Neural progenitor cell (in vitro differentiated cells): ENCODE data around the gene PTPRK. TPM values are rescaled to one million over a fixed set of nuclear protein-coding genes. Genes with fewer than 3 reads are reported as not detected.

Experiments
- DNase-seq: peaks from one replicate; pipeline ENCODE4 v3.0.0-alpha.2; 2016; ENCODE audit warnings: low spot score
- H2AFZ ChIP-seq: fragments of 200-600 bp; sonication (generic); replicated peaks from 2 replicates; pipeline ENCODE4 v1.6.1; 2016; ENCODE audit warnings: antibody characterized with exemption
- H3F3A ChIP-seq: fragments of 200-600 bp; sonication (generic); 2 replicates; pipeline ENCODE4 v1.6.1; 2016; ENCODE audit warnings: antibody characterized with exemption, low read depth
- H3K27ac ChIP-seq: fragments of 200-600 bp; sonication (generic); 2 replicates; pipeline ENCODE4 v1.5.1; 2016; ENCODE audit warnings: mild to moderate bottlenecking
- H3K27me3 ChIP-seq: fragments of 200-600 bp; sonication (generic); 2 replicates; pipeline ENCODE4 v1.6.1; 2016; ENCODE audit warnings: mild to moderate bottlenecking, moderate library complexity
- H3K36me3 ChIP-seq: fragments of 200-600 bp; sonication (generic); 2 replicates; pipeline ENCODE4 v1.5.1; 2016
- H3K4me1 ChIP-seq: fragments of 200-600 bp; sonication (generic); 2 replicates; pipeline ENCODE4 v1.6.1; 2016; ENCODE audit warnings: mixed run types
- H3K4me2 ChIP-seq: fragments of 200-600 bp; sonication (generic); 2 replicates; pipeline ENCODE4 v1.6.1; 2016
- H3K4me3 ChIP-seq: fragments of 200-600 bp; sonication (generic); 2 replicates; pipeline ENCODE4 v1.5.1; 2016
- H3K79me2 ChIP-seq: fragments of 200-600 bp; sonication (generic); 2 replicates; pipeline ENCODE4 v1.6.1; 2016; ENCODE audit warnings: low read depth
- H3K9ac ChIP-seq: fragments of 200-600 bp; sonication (generic); 2 replicates; pipeline ENCODE4 v1.6.1; 2016
- H3K9me3 ChIP-seq: fragments of 200-600 bp; sonication (generic); 2 replicates; pipeline ENCODE4 v1.5.1; 2016; ENCODE audit warnings: low read depth
- H4K20me1 ChIP-seq: fragments of 200-600 bp; sonication (generic); 2 replicates; pipeline ENCODE4 v1.6.1; 2016; ENCODE audit warnings: low read depth
- H3K27ac Mint-ChIP-seq: 3 replicates; pipeline ENCODE4 v1.8.0; 2021; ENCODE audit warnings: mixed read lengths
- H3K27me3 Mint-ChIP-seq: 2 replicates; pipeline ENCODE4 v1.8.0; 2022; ENCODE audit warnings: low read depth, mild to moderate bottlenecking, inconsistent platforms, moderate library complexity, mixed read lengths; ENCODE audit not compliant: insufficient read depth
- H3K36me3 Mint-ChIP-seq: 3 replicates; pipeline ENCODE4 v1.8.0; 2021; ENCODE audit warnings: mixed read lengths
- H3K4me1 Mint-ChIP-seq: 3 replicates; pipeline ENCODE4 v1.8.0; 2021; ENCODE audit warnings: mixed read lengths
- H3K4me3 Mint-ChIP-seq: 3 replicates; pipeline ENCODE4 v1.8.0; 2021; ENCODE audit warnings: mild to moderate bottlenecking, moderate library complexity, mixed read lengths
- H3K9me3 Mint-ChIP-seq: 3 replicates; pipeline ENCODE4 v1.8.0; 2020; ENCODE audit warnings: mixed read lengths
- EZH2 ChIP-seq: fragments of 200-600 bp; sonication (generic); IDR thresholded peaks from 2 replicates; pipeline ENCODE4 v1.6.1; 2017; ENCODE audit warnings: antibody characterized with exemption, mild to moderate bottlenecking, moderate library complexity
- EZH2phosphoT487 ChIP-seq: fragments of 200-600 bp; sonication (generic); IDR thresholded peaks from 2 replicates; pipeline ENCODE4 v1.6.1; 2017; ENCODE audit warnings: antibody characterized with exemption
- total RNA-seq: library from RNA; depleted of rRNA; stranded (reverse); fragments of >200 nt; gene quantifications from 2 replicates; pipeline ENCODE4 v1.2.3, GENCODE V29; 2015; ENCODE audit warnings: low replicate concordance
- TF ChIP-seq, protein P1 (sequence below): fragments of 200-600 bp; sonication (generic); IDR thresholded peaks from 2 replicates; pipeline ENCODE4 v1.5.1; 2017; ENCODE audit warnings: antibody characterized with exemption, mild to moderate bottlenecking

The PTPRK gene
- total RNA-seq, 1 donor from 2014 or later: 35.0 TPM

DNA sequence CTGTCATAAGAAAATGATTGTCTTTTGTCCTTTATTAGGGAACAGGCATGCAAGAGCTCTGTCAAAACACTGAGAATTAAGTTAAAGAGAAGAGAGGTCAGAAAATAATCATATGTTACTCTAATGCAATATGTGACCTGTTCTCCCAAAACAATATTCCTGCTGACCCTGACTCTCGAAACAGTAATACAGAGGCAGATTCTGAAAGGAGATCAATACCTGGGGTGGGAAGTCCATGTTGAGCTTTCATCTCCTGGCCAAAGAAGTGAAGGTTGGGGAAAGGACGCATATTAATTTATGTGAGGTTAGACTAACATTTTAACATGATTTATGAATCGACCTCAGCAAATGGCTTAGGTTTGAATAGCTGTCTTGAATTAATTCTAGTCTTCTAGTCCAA is 243.0 kb downstream of the PTPRK start:
- no peak overlapping the region for H3K9ac ChIP-seq
- H3F3A ChIP-seq: no peaks in the 10 kb centered on the region
- no peaks in the 10 kb centered on the region for H3K27me3 Mint-ChIP-seq
- H3K79me2 ChIP-seq: peaks cover 8% of the 10 kb centered on the region
- H3K4me1 Mint-ChIP-seq: peaks cover 41% of the 10 kb centered on the region
- H2AFZ ChIP-seq: no peak overlapping the region
- TF ChIP-seq, protein P1, sequence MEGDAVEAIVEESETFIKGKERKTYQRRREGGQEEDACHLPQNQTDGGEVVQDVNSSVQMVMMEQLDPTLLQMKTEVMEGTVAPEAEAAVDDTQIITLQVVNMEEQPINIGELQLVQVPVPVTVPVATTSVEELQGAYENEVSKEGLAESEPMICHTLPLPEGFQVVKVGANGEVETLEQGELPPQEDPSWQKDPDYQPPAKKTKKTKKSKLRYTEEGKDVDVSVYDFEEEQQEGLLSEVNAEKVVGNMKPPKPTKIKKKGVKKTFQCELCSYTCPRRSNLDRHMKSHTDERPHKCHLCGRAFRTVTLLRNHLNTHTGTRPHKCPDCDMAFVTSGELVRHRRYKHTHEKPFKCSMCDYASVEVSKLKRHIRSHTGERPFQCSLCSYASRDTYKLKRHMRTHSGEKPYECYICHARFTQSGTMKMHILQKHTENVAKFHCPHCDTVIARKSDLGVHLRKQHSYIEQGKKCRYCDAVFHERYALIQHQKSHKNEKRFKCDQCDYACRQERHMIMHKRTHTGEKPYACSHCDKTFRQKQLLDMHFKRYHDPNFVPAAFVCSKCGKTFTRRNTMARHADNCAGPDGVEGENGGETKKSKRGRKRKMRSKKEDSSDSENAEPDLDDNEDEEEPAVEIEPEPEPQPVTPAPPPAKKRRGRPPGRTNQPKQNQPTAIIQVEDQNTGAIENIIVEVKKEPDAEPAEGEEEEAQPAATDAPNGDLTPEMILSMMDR: no peak
- TF ChIP-seq EZH2: no peak
- no peak for TF ChIP-seq EZH2phosphoT487
- H3K27me3 ChIP-seq: no peaks in the 10 kb centered on the region
- no peak overlapping the region for H3K27ac ChIP-seq
- no peak overlapping the region for H3K4me3 ChIP-seq
- no peak for DNase-seq
- no peaks in the 10 kb centered on the region for H3K9me3 ChIP-seq
- no peaks in the 10 kb centered on the region for H3K9me3 Mint-ChIP-seq
- H3K4me2 ChIP-seq: no peak overlapping the region
- peaks cover 20% of the 10 kb centered on the region for H4K20me1 ChIP-seq
- H3K27ac Mint-ChIP-seq: no peak overlapping the region
- peaks cover 3% of the 10 kb centered on the region for H3K36me3 Mint-ChIP-seq
- no peak overlapping the region for H3K4me3 Mint-ChIP-seq
- no peaks in the 10 kb centered on the region for H3K36me3 ChIP-seq
- H3K4me1 ChIP-seq: peaks cover 20% of the 10 kb centered on the region

- H3K27ac ChIP-seq: no peak overlapping the region
- TF ChIP-seq EZH2: no peak
- TF ChIP-seq, protein P1: no peak
- TF ChIP-seq EZH2phosphoT487: no peak
Measured at GRCh38 chr6:128276311-128276710, 244.1 kb downstream of the PTPRK start.

DNA sequence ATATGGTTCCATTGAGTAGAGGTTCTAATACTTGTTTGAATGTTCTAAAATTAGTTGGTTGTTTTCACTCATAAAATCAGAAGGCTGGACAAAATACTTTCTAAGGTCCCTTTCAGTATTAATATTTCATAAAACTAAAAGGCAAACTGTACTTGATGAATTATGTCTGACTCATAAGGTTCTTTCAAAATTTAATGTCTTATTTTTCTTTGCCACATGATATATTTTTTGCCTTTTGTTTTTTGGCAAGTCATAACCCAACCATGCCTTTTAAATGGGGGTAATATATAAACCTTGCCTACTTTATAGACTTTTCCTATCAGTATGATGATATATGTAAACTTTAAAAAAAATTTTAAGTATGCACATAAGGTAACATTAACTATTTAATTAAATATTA is 244.7 kb downstream of the PTPRK start:
- no peak for DNase-seq
- no peak overlapping the region for H2AFZ ChIP-seq

More at GRCh38 chr6:128276311-128276710, 244.1 kb downstream of the PTPRK start:
- no peak overlapping the region for H2AFZ ChIP-seq
- H3K4me1 Mint-ChIP-seq: peaks cover 32% of the 10 kb centered on the region
- H3F3A ChIP-seq: no peaks in the 10 kb centered on the region
- no peak overlapping the region for H3K4me2 ChIP-seq
- H3K9ac ChIP-seq: no peak overlapping the region
- no peaks in the 10 kb centered on the region for H3K27me3 Mint-ChIP-seq
- no peak overlapping the region for H3K4me3 ChIP-seq
- no peak overlapping the region for H3K27ac Mint-ChIP-seq
- peaks cover 3% of the 10 kb centered on the region for H3K36me3 Mint-ChIP-seq
- H3K79me2 ChIP-seq: peaks cover 8% of the 10 kb centered on the region
- no peak overlapping the region for H3K4me3 Mint-ChIP-seq
- H3K36me3 ChIP-seq: no peaks in the 10 kb centered on the region
- no peaks in the 10 kb centered on the region for H3K9me3 ChIP-seq
- H3K4me1 ChIP-seq: peaks cover 12% of the 10 kb centered on the region
- H3K9me3 Mint-ChIP-seq: no peaks in the 10 kb centered on the region
- no peak for DNase-seq
- H4K20me1 ChIP-seq: peaks cover 13% of the 10 kb centered on the region
- no peaks in the 10 kb centered on the region for H3K27me3 ChIP-seq

More for the DNA sequence above, 244.7 kb downstream of the PTPRK start:
- Histone ChIP-seq H3K36me3 (no peaks in the 10 kb centered on the region), H3K27me3 (no peaks in the 10 kb centered on the region), H4K20me1 (peaks cover 7% of the 10 kb centered on the region), H3K9ac (no peak overlapping the region), H3K4me1 (peaks cover 6% of the 10 kb centered on the region), H3K4me2 (no peak overlapping the region), H3F3A (no peaks in the 10 kb centered on the region), H3K9me3 (no peaks in the 10 kb centered on the region), H3K79me2 (peaks cover 8% of the 10 kb centered on the region), H3K4me3 (no peak overlapping the region), H3K27ac (no peak overlapping the region)
- Mint-ChIP-seq H3K4me3 (no peak overlapping the region), H3K27me3 (no peaks in the 10 kb centered on the region), H3K9me3 (no peaks in the 10 kb centered on the region), H3K27ac (no peak overlapping the region), H3K36me3 (peaks cover 3% of the 10 kb centered on the region), H3K4me1 (peaks cover 26% of the 10 kb centered on the region)
- no peak for TF ChIP-seq EZH2
- TF ChIP-seq, protein P1: no peak
- no peak for TF ChIP-seq EZH2phosphoT487
